SK-N-SH (cell line): ENCODE results near the gene VAPB. TPM values are rescaled to one million over a fixed set of nuclear protein-coding genes. Genes with fewer than 3 reads are reported as not detected.

Experiments
- CTCF ChIA-PET: fragments of 300-600, 350-600 bp; formaldehyde crosslinking; extraction: SDS; loops from one replicate; lab custom pipeline; 2021; lab: Yijun Ruan, JAX
- POLR2A ChIA-PET: fragments of 350-600 bp; sonication (Branson Sonifier 250); formaldehyde crosslinking; extraction: SDS; loops from one replicate; lab custom pipeline; 2020; ENCODE audit warnings: antibody characterized with exemption, inconsistent platforms; lab: Yijun Ruan, JAX
- DNase-seq: peaks from one replicate; pipeline ENCODE4 v3.0.0; 2012
- H2AFZ ChIP-seq: fragments of 200-600 bp; sonication (generic); 2 replicates; pipeline ENCODE4 v1.8.1; 2016; ENCODE audit warnings: antibody characterized with exemption, mild to moderate bottlenecking, low read depth
- H3F3A ChIP-seq: fragments of 200-600 bp; sonication (generic); replicated peaks from 2 replicates; pipeline ENCODE3; 2016; ENCODE audit warnings: antibody characterized with exemption, mild to moderate bottlenecking; ENCODE audit not compliant: insufficient read depth
- H3K27ac ChIP-seq, 2 experiments: fragments of 200-500 bp in 1 of 2; fragments of 200-600 bp in 1 of 2; sonication (Bioruptor generic) in 1 of 2; sonication (generic), shearing (Covaris generic) in 1 of 2; 2 replicates each; pipeline versions ENCODE4 v1.5.1 to v1.6.1; 2014 to 2016; ENCODE audit warnings: low read depth in 2 of 2, inconsistent platforms in 1 of 2, low read length in 1 of 2, mild to moderate bottlenecking in 1 of 2, mixed read lengths in 1 of 2
- H3K27me3 ChIP-seq: fragments of 200-600 bp; sonication (generic), shearing (Covaris generic); 2 replicates; pipeline ENCODE4 v1.6.1; 2016; ENCODE audit warnings: mixed run types; ENCODE audit not compliant: insufficient read depth
- H3K36me3 ChIP-seq, 2 experiments: fragments of 200-500 bp in 1 of 2; fragments of 200-600 bp in 1 of 2; sonication (Bioruptor generic) in 1 of 2; sonication (generic) in 1 of 2; replicated peaks in 1 of 2; 2 replicates each; pipeline versions ENCODE3 to v1.5.1; 2014 to 2016; ENCODE audit warnings: low read length in 1 of 2, mild to moderate bottlenecking in 1 of 2; ENCODE audit not compliant: insufficient read depth in 2 of 2, control insufficient read depth in 1 of 2
- H3K4me1 ChIP-seq, 2 experiments: fragments of 200-500 bp in 1 of 2; fragments of 200-600 bp in 1 of 2; sonication (Bioruptor generic) in 1 of 2; sonication (generic), shearing (Covaris generic) in 1 of 2; 2 replicates each; pipeline versions ENCODE4 v1.5.1 to v1.6.1; 2014 to 2016; ENCODE audit warnings: low read depth in 1 of 2, low read length in 1 of 2, mixed run types in 1 of 2; ENCODE audit not compliant: insufficient read depth in 2 of 2, control insufficient read depth in 1 of 2
- H3K4me2 ChIP-seq: fragments of 200-600 bp; sonication (generic), shearing (Covaris generic); 2 replicates; pipeline ENCODE4 v1.6.1; 2017; ENCODE audit warnings: mixed run types
- H3K4me3 ChIP-seq, 2 experiments: fragments of 200-500 bp in 1 of 2; fragments of 200-600 bp in 1 of 2; sonication (Bioruptor generic) in 1 of 2; sonication (generic), shearing (Covaris generic) in 1 of 2; 2 replicates each; pipeline versions ENCODE4 v1.5.1 to v1.8.1; 2014 to 2016; ENCODE audit warnings: low read depth in 2 of 2, inconsistent platforms in 1 of 2, low read length in 1 of 2, mild to moderate bottlenecking in 1 of 2, mixed read lengths in 1 of 2, moderate library complexity in 1 of 2
- H3K79me2 ChIP-seq: fragments of 200-600 bp; sonication (generic); 2 replicates; pipeline ENCODE4 v1.8.1; 2017; ENCODE audit warnings: mild to moderate bottlenecking; ENCODE audit not compliant: insufficient read depth
- H3K9ac ChIP-seq: fragments of 200-600 bp; sonication (generic); 2 replicates; pipeline ENCODE4 v1.6.1; 2017; ENCODE audit warnings: mixed run types
- H3K9me2 ChIP-seq: fragments of 200-600 bp; sonication (generic); 2 replicates; pipeline ENCODE4 v1.6.1; 2017; ENCODE audit warnings: mixed run types
- H3K9me3 ChIP-seq: fragments of 200-600 bp; sonication (generic); 2 replicates; pipeline ENCODE4 v1.6.1; 2017; ENCODE audit warnings: mixed run types, mild to moderate bottlenecking, moderate library complexity
- H4K20me1 ChIP-seq: fragments of 200-600 bp; sonication (generic); 2 replicates; pipeline ENCODE4 v1.6.1; 2017; ENCODE audit warnings: mild to moderate bottlenecking, mixed run types; ENCODE audit not compliant: insufficient read depth
- EZH2phosphoT487 ChIP-seq: fragments of 200-600 bp; sonication (generic); IDR thresholded peaks from 2 replicates; pipeline ENCODE4 v1.6.1; 2017; ENCODE audit warnings: low read depth, mixed run types, mild to moderate bottlenecking, antibody characterized with exemption, moderate library complexity, borderline replicate concordance
- FOXJ3 ChIP-seq: sonication (generic); formaldehyde crosslinking; IDR thresholded peaks from 2 replicates; pipeline ENCODE4 v1.5.1; 2020; ENCODE audit warnings: mild to moderate bottlenecking, missing genetic modification reagents
- GABPA ChIP-seq: IDR thresholded peaks from 2 replicates; pipeline ENCODE4 v1.4.0; 2012; ENCODE audit warnings: low read depth, mild to moderate bottlenecking
- JUND ChIP-seq: IDR thresholded peaks from 2 replicates; pipeline ENCODE4 v1.4.0; 2012
- MEF2A ChIP-seq: IDR thresholded peaks from 2 replicates; pipeline ENCODE4 v1.4.0; 2012; ENCODE audit warnings: low read depth, borderline replicate concordance
- MXI1 ChIP-seq: IDR thresholded peaks from 2 replicates; pipeline ENCODE4 v1.6.1; 2012; ENCODE audit warnings: mild to moderate bottlenecking, low read depth, low read length, improper control_type of control experiment
- NRF1 ChIP-seq: IDR thresholded peaks from 2 replicates; pipeline ENCODE4 v1.6.1; 2012; ENCODE audit warnings: low read depth, mild to moderate bottlenecking, low read length
- RCOR1 ChIP-seq: fragments of 150-350 bp; IDR thresholded peaks from 2 replicates; pipeline ENCODE4 v1.6.1; 2017; ENCODE audit warnings: antibody characterized with exemption, low read length
- RFX5 ChIP-seq: IDR thresholded peaks from 2 replicates; pipeline ENCODE4 v1.6.1; 2012; ENCODE audit warnings: mild to moderate bottlenecking, improper control_type of control experiment, low read length
- RXRA ChIP-seq: IDR thresholded peaks from 2 replicates; pipeline ENCODE4 v1.4.0; 2012; ENCODE audit warnings: low read depth, mild to moderate bottlenecking, borderline replicate concordance
- SIN3A ChIP-seq: IDR thresholded peaks from 2 replicates; pipeline ENCODE4 v1.6.1; 2012; ENCODE audit warnings: low read depth, mild to moderate bottlenecking, low read length, moderate library complexity, borderline replicate concordance
- TAF1 ChIP-seq: IDR thresholded peaks from 2 replicates; pipeline ENCODE4 v1.6.1; 2012; ENCODE audit warnings: low read depth, mild to moderate bottlenecking, low read length, moderate library complexity, borderline replicate concordance
- TCF12 ChIP-seq: IDR thresholded peaks from 2 replicates; pipeline ENCODE4 v1.4.0; 2012
- YY1 ChIP-seq: IDR thresholded peaks from 2 replicates; pipeline ENCODE4 v1.4.0; 2012; ENCODE audit warnings: low read depth, mild to moderate bottlenecking
- WGBS: methylation state at CpG from one replicate; pipeline ENCODE4 v1.1.6; 2017; ENCODE audit warnings: low lambda C conversion rate; 5-methylcytosine and 5-hydroxymethylcytosine counted together
- polyA plus RNA-seq, 3 experiments: library from polyadenylated mRNA; depleted of rRNA; stranded (reverse); fragments of >200 nt; gene quantifications; 2 replicates each; pipeline ENCODE4 v1.2.3, GENCODE V29; 2012
- TF ChIP-seq, protein P1 (sequence below): IDR thresholded peaks from 2 replicates; pipeline ENCODE4 v1.4.0; 2012; ENCODE audit warnings: low read depth, borderline replicate concordance
- TF ChIP-seq, protein P2 (sequence below): fragments of 200-600 bp; sonication (generic); IDR thresholded peaks from 2 replicates; pipeline ENCODE4 v1.6.1; 2017; ENCODE audit warnings: antibody characterized with exemption, mild to moderate bottlenecking, moderate library complexity
- TF ChIP-seq, protein P3 (sequence below): fragments of 150-350 bp; IDR thresholded peaks from 2 replicates; pipeline ENCODE4 v1.6.1; 2016; ENCODE audit warnings: mild to moderate bottlenecking, low read depth, low read length
- TF ChIP-seq, protein P4 (sequence below): IDR thresholded peaks from 2 replicates; pipeline ENCODE4 v1.6.1; 2012; ENCODE audit warnings: mild to moderate bottlenecking, low read depth, low read length, moderate library complexity

The VAPB gene
- polyA plus RNA-seq, 1 of the 3 experiments (the other 2 are of a cell fraction), result 16.9 TPM

DNA sequence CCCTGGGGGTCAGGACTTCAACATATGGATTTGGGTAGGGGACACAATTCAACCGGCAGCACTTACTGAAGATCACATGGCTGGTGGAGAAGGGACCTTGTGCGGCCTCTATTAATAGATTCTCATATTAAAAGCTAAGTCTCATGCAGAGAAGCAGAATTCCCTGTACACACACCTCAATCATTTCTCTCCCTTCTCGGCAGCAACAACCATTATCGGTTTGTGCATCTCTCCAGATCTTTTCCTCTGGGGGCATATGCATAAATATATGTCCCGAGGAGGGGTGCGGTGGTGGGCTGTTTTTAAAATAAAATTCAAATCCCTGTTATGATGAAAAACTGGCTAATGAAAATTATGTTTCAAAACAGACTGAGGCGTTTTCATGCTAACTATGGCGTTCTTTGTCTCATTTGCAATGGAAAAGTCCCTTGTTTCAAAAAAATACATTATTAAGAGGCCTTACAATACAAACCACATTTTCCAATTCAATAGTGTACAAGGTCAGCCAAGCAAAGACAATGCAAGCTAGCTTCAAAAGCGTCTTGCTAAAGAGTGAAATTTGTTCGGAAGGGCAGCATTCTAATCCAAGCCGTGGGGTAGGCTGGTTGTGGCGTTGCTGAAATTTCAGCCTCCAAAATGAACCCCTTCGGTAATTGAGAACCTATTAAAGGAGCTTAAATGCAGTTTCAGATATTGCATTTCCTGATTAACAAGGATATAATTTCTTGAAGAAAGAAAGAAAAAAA, 108.9 kb downstream of the VAPB start:
- 88% methylated on average over 12 of the region's 13 CpGs for WGBS
- H3K79me2 ChIP-seq, result no peaks in the 10 kb centered on the region
- no peak overlapping the region for H3K4me2 ChIP-seq
- no peak overlapping the region for H3K9ac ChIP-seq
- H3K27ac ChIP-seq, result no peak overlapping the region
- H3K9me2 ChIP-seq, result no peaks in the 10 kb centered on the region
- CTCF ChIA-PET, result interaction anchor here (0.6 to 1.1 kb wide), 4 partner anchors 14 to 261 kb away, joined by 3 to 5 read pairs (median 3); no protein-coding TSS in a partner anchor
- no peaks in the 10 kb centered on the region for H3F3A ChIP-seq
- H3K36me3 ChIP-seq, result no peaks in the 10 kb centered on the region
- POLR2A ChIA-PET, result no interaction called here
- no peaks in the 10 kb centered on the region for H3K9me3 ChIP-seq
- no peaks in the 10 kb centered on the region for H4K20me1 ChIP-seq
- H3K27me3 ChIP-seq, result no peaks in the 10 kb centered on the region
- no peak for DNase-seq
- H3K4me1 ChIP-seq, result no peaks in the 10 kb centered on the region
- no peak overlapping the region for H3K4me3 ChIP-seq
- TF ChIP-seq RXRA (no peak), GABPA (no peak), RCOR1 (no peak), MXI1 (no peak), RFX5 (no peak), FOXJ3 (CRISPR knock-in tag) (no peak), JUND (no peak), TCF12 (no peak), MEF2A (no peak), EZH2phosphoT487 (no peak), YY1 (no peak)
- H2AFZ ChIP-seq, result no peak overlapping the region

DNA sequence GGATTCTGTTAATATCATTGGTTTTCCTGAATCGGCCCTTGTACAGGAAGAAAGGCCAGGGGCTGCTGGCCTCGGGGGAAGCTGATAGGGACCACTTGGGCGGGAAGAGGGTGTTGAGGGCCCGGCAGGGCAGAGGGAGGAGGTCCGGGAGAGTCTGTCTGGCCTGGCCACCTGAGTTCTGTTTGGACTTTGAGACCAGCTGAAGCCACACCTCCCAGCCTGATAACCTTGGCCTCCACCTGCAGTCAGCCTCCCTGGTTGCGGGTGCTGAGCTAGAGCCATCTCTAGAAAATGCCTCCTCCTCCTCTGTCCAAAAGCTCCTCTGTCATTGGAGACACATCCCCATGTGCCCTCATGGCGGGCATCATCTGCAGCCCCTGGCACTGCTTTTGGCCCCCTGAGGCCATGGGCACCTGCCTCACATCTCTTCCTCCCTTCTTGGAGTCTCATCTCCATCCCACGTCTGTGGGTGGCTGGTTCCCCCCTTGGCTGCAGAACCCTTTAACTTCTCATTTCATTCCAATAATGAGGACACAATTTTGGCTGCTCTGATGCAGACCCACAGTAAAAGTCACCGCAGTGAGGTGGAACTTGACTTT, 109.5 kb downstream of the VAPB start:
- H3K9ac ChIP-seq, result no peak overlapping the region
- H3K4me3 ChIP-seq, result no peak overlapping the region
- H3K27me3 ChIP-seq, result no peaks in the 10 kb centered on the region
- no peak for DNase-seq
- no peak overlapping the region for H2AFZ ChIP-seq
- no peaks in the 10 kb centered on the region for H3K36me3 ChIP-seq
- H3K27ac ChIP-seq, result no peak overlapping the region
- no peaks in the 10 kb centered on the region for H3K9me3 ChIP-seq
- no peaks in the 10 kb centered on the region for H3F3A ChIP-seq
- no peaks in the 10 kb centered on the region for H3K9me2 ChIP-seq
- H3K4me2 ChIP-seq, result no peak overlapping the region
- WGBS, result 66% methylated on average over 8 of the region's 9 CpGs
- no peaks in the 10 kb centered on the region for H3K79me2 ChIP-seq
- H3K4me1 ChIP-seq, result no peaks in the 10 kb centered on the region
- POLR2A ChIA-PET, result no interaction called here
- CTCF ChIA-PET, result interaction anchor here (1.1 to 1.2 kb wide), 3 partner anchors 25 to 51 kb away, joined by 3 to 5 read pairs (median 3); no protein-coding TSS in a partner anchor
- H4K20me1 ChIP-seq, result no peaks in the 10 kb centered on the region
- TF ChIP-seq SIN3A, result no peak
- no peak for TF ChIP-seq NRF1
- TF ChIP-seq, protein P1, sequence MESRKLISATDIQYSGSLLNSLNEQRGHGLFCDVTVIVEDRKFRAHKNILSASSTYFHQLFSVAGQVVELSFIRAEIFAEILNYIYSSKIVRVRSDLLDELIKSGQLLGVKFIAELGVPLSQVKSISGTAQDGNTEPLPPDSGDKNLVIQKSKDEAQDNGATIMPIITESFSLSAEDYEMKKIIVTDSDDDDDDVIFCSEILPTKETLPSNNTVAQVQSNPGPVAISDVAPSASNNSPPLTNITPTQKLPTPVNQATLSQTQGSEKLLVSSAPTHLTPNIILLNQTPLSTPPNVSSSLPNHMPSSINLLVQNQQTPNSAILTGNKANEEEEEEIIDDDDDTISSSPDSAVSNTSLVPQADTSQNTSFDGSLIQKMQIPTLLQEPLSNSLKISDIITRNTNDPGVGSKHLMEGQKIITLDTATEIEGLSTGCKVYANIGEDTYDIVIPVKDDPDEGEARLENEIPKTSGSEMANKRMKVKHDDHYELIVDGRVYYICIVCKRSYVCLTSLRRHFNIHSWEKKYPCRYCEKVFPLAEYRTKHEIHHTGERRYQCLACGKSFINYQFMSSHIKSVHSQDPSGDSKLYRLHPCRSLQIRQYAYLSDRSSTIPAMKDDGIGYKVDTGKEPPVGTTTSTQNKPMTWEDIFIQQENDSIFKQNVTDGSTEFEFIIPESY, result no peak
- no peak for TF ChIP-seq MXI1
- TF ChIP-seq, protein P2, sequence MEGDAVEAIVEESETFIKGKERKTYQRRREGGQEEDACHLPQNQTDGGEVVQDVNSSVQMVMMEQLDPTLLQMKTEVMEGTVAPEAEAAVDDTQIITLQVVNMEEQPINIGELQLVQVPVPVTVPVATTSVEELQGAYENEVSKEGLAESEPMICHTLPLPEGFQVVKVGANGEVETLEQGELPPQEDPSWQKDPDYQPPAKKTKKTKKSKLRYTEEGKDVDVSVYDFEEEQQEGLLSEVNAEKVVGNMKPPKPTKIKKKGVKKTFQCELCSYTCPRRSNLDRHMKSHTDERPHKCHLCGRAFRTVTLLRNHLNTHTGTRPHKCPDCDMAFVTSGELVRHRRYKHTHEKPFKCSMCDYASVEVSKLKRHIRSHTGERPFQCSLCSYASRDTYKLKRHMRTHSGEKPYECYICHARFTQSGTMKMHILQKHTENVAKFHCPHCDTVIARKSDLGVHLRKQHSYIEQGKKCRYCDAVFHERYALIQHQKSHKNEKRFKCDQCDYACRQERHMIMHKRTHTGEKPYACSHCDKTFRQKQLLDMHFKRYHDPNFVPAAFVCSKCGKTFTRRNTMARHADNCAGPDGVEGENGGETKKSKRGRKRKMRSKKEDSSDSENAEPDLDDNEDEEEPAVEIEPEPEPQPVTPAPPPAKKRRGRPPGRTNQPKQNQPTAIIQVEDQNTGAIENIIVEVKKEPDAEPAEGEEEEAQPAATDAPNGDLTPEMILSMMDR, result no peak
- no peak for TF ChIP-seq RCOR1
- TF ChIP-seq, protein P3, sequence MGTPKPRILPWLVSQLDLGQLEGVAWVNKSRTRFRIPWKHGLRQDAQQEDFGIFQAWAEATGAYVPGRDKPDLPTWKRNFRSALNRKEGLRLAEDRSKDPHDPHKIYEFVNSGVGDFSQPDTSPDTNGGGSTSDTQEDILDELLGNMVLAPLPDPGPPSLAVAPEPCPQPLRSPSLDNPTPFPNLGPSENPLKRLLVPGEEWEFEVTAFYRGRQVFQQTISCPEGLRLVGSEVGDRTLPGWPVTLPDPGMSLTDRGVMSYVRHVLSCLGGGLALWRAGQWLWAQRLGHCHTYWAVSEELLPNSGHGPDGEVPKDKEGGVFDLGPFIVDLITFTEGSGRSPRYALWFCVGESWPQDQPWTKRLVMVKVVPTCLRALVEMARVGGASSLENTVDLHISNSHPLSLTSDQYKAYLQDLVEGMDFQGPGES, result no peak
- TF ChIP-seq, protein P4, sequence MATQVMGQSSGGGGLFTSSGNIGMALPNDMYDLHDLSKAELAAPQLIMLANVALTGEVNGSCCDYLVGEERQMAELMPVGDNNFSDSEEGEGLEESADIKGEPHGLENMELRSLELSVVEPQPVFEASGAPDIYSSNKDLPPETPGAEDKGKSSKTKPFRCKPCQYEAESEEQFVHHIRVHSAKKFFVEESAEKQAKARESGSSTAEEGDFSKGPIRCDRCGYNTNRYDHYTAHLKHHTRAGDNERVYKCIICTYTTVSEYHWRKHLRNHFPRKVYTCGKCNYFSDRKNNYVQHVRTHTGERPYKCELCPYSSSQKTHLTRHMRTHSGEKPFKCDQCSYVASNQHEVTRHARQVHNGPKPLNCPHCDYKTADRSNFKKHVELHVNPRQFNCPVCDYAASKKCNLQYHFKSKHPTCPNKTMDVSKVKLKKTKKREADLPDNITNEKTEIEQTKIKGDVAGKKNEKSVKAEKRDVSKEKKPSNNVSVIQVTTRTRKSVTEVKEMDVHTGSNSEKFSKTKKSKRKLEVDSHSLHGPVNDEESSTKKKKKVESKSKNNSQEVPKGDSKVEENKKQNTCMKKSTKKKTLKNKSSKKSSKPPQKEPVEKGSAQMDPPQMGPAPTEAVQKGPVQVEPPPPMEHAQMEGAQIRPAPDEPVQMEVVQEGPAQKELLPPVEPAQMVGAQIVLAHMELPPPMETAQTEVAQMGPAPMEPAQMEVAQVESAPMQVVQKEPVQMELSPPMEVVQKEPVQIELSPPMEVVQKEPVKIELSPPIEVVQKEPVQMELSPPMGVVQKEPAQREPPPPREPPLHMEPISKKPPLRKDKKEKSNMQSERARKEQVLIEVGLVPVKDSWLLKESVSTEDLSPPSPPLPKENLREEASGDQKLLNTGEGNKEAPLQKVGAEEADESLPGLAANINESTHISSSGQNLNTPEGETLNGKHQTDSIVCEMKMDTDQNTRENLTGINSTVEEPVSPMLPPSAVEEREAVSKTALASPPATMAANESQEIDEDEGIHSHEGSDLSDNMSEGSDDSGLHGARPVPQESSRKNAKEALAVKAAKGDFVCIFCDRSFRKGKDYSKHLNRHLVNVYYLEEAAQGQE, result no peak
- TF ChIP-seq TAF1, result no peak
